GM21619 (cell line): ENCODE measurements around the gene TESK1.

Experiments
- ATAC-seq: cut with Tn5 transposase; IDR thresholded peaks from one replicate; pipeline ENCODE4 v1.9.1; 2021; ENCODE audit not compliant: unreplicated experiment

Gene TESK1, protein sequence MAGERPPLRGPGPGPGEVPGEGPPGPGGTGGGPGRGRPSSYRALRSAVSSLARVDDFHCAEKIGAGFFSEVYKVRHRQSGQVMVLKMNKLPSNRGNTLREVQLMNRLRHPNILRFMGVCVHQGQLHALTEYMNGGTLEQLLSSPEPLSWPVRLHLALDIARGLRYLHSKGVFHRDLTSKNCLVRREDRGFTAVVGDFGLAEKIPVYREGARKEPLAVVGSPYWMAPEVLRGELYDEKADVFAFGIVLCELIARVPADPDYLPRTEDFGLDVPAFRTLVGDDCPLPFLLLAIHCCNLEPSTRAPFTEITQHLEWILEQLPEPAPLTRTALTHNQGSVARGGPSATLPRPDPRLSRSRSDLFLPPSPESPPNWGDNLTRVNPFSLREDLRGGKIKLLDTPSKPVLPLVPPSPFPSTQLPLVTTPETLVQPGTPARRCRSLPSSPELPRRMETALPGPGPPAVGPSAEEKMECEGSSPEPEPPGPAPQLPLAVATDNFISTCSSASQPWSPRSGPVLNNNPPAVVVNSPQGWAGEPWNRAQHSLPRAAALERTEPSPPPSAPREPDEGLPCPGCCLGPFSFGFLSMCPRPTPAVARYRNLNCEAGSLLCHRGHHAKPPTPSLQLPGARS

DNA sequence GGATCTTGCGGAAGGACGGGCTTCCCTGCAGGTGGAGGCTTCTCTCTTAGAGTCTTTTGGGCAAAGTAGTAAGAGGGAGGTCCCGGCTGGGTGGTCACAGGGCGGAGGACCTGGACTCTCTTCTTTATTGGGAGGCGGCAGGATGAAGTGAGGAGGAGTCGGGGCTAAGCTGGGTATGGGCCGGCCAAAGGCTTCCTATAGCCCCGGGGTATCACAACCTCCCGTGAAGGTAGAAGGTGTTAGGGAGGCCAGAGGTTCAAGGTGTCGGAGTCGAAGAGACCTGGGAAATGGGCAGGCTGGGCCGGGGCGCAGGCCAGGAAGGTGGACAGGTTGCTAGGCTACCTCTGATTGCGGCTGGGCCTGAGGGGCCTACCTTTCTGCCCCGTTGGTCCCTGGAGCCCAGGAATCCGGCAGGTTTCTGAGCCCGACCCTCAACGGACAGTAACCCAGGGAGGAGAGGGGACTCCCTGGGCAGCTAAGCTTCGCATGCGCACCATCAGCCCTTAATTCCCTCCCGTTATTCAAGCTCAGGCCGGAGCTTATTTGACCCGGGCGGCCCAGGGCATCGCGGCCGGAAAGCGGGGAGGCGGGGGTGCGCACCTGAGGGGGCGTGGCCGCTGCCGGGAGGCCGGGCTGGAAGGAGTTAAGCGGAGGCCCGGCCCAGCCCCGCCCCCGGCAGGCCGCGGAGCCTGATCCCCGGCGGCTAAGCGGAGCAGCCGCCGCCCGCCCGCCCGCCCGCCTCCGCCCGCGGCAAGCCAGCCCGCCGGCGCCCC lies at the start of gene TESK1:
Gene TESK1, plus strand, starts transcription at position 685 of the 773 bp plus-strand sequence. CDS start 358 bp downstream, outside the sequence.
- ATAC-seq, result peak; percentile 44

DNA sequence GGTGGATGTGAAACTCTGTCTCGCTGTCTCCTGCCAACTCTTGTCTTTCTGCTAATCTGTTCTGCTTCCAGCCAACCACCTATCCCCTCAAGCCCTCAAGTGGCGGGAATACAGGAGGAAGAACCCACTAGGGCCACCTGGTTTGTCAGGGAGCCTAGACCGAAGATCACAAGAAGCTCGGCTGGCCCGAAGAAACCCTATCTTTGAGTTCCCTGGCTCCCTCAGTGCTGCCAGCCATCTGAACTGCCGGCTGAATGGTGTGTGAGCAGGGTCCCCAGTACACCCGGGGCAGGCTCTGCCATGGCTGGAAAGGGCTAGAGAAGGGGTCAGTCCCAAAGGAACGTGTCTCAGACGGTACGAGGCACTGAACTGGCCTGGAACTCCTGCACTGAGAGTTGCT lies 49.2 kb upstream of the TESK1 start:
- no peak for ATAC-seq

DNA sequence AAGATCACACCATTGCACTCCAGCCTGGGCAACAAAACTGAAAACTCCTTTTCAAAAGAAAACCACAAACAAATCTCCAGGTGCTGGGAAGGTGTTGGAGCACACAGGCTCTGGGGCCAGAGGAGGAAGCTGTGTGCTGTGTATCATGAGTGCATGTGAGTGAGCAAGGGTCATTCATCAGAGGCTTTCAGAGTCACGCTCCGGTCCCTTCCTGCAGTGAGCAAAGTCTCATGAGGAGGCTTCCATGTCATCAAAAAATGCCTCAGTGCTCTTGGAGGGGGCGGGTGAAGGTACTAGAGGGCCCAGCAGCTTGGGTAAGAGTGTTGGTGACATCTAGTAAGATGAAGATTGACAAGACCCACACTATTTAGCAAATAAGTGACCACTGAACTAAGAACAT lies 48.3 kb upstream of the TESK1 start:
- no peak for ATAC-seq

DNA sequence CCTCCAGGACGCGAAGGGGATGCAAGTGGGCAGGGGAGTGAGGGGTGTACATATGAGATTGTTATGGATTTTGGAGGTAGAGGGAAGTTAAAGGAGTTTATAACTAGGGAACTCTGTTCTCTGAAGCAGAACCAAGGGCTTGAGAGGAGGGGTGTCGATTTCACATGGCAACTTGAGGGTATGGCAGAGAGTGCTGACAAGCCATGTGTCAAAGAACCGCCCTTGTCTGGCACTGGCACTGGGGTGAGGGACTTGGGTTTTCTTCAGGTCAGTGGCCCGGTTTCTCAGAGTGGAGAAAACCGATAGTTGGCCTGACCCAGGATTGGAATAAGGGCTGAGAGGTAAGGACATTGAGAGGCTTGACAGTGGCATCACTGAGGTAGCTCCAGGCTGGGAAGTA lies 47.7 kb upstream of the TESK1 start:
- ATAC-seq, result no peak

DNA sequence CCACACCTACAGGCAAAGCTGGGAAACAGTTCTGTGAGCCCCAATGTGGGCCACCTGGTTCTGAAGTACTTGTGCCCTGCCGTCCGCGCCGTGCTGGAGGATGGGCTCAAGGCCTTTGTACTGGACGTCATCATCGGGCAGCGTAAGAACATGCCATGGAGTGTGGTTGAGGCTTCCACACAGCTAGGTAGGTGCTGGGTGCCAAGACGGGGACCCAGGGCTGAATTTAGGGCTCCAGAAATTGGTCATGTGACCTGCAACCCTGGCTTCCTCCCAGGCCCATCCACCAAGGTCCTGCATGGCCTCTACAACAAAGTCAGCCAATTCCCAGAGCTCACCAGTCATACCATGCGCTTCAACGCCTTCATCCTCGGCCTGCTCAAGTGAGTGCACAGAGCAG lies 46.9 kb upstream of the TESK1 start:
- no peak for ATAC-seq

DNA sequence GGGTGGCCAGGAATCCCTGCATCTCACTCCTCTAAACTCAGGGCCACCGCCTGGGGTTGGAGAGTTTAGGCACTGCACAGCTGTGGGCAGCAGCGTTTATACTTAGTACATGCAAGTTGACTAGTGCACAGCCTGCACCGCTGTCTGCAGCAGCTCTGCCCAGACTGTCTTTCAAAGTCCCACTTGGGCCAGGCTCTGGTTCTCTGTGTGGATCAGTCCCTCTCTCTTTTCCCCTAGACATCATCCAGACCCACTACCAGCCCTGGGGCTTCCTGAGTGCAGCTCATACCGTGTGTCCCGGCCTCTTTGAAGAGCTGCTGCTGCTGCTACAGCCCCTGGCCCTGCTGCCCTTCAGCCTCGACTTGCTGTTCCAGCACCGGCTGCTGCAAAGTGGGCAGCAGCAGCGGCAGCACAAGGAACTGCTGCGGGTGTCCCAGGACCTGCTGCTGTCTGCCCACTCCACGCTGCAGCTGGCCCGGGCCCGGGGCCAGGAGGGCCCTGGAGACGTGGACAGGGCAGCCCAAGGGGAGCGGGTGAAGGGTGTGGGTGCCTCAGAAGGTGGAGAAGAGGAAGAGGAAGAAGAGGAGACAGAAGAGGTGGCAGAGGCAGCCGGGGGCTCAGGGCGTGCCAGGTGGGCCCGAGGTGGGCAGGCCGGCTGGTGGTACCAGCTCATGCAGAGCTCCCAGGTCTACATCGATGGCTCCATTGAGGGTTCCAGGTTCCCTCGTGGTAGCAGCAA lies 45.1 kb upstream of the TESK1 start:
- ATAC-seq, result no peak

DNA sequence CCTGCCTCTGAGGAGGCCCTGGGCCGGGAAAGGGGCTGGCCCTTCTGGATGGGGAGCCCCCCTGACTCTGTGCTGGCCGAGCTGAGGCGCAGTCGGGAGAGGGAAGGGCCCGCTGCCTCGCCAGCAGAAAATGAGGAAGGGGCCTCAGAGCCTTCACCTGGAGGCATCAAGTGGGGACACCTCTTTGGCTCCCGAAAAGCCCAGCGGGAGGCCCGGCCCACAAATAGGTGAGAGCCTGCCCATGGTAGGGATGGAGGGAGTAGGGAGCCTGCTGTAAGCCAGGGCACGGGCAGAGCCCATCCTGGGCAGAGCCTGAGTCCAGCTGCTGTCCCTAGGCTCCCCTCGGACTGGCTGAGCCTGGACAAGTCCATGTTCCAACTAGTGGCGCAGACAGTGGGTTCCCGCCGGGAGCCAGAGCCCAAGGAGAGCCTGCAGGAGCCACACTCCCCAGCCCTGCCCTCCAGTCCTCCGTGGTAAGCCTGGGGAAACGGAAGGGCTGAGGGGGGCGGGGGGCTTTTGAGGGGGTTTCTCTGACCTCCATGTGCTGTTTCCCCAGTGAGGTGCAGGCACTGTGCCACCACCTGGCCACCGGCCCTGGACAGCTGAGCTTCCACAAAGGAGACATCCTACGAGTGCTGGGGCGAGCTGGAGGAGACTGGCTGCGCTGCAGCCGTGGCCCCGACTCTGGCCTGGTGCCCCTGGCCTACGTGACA lies 44.3 kb upstream of the TESK1 start:
- ATAC-seq, result no peak

DNA sequence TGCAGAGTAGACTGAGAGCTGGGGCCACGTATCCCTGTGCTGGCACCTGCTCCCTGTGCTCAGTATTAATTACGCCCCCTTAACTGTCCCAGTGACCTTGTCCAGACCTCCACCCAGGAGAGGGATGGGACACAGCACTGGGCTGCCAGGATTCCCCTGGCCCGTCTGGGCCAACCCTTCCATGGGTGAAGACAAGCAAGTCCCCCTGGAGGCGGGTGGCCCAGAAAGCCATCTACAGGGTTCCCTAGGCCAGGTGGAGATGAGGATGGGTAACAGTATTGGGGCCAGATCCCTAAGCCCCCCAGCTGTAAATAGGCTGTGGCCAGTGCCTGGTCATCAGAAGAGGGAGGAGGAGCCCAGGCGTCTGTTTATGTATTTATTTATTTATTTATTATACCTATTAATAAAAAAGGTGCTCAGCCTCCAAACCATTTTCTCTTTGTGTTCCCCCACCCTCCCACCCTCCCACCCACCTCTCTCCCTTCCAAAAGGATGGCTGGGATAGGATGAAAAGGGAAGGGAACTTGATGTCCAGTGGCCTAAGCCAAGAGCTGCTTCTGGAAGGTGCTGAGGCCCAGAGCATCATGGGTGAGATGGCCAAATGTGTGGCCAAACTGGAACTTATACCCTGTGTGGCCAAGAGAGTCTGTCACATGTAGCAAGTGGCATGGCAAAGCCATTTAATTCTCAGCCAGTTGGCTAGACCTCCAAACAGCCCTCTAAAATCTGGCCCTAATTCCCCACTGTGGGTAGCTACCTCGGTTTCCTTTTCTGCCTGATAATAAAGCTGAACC lies 43.4 kb upstream of the TESK1 start:
- ATAC-seq, result no peak

DNA sequence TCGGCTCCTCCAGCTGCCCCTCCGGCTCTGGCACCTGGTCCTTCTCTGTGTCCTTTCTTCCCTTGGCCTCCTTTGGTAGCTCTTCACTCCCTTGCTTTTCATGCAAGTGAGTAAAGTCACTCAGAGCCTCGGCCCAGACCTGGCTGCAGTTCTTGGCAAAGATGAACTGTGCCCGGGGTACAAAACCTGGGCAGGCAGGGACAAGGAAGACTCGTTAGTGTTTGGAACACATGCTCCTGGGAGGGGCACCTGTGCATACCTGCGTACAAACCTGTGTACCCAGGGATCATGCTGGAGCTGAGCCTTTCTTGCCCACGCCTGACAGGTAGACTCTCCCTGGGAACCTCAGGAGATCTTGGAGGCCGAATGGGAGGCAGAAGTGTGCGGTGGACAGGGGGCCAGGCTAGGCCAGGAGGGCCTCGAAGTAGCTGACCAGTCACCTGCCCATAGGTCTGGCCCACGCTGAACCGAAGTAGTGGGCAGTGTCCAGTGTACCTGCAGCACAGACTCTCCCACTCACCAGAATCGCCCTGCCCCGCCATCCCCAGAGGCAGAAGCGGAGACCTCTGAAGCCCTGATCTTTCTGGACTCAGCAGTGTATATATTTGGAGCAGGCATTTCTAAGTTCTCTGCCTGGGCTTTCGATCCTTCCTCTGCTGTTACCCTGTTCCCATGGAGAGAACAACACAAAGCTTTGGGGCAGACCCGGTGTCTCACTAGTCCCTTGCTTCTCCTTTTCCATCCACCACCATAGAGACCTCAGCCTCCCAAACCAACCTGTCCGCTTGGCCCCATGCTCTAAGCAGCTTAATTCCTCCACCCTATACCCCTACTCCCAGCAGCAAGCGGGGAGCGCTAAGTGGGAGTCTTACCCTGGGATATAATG lies 41.9 kb upstream of the TESK1 start:
- no peak for ATAC-seq

DNA sequence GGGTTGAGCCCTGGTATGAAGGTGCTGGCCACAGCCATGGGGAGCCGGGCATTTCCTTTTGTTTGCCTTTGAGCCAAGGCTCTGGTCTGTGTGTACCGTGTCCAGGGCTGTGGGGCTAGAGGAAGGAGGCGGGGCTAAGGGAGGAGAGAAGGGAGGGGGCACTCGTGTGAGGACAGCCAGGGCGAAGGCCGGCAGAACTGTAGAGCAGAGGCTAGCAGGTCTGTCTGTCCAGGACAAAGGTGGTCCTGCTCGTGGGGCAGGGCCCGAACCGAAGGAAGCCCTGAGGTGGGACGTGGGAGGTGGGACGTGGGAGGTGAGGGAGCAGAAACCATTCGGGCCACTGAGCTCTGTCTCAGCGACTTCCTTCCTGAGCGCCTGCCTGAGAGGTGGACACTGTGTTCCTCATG lies 41.3 kb upstream of the TESK1 start:
- no peak for ATAC-seq

DNA sequence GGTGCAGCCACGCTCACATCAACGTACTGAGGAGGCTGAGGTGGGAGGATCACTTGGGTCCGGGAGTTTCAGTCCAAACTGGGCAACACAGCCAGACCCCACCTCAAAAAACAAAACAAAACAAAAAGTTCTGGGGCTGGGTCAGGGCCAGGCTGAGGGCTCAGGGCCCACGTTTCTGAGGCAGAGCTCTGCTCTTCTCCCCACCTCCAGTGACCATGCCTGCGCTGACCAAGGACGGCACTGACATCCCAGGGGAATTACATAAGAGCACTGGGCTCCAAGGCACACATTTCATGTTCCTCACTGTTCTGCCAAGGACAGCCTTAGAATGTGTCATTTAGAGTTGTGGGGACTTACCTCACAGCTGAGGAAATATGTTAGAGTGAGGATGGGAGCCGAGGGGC lies 40.4 kb upstream of the TESK1 start:
- no peak for ATAC-seq

DNA sequence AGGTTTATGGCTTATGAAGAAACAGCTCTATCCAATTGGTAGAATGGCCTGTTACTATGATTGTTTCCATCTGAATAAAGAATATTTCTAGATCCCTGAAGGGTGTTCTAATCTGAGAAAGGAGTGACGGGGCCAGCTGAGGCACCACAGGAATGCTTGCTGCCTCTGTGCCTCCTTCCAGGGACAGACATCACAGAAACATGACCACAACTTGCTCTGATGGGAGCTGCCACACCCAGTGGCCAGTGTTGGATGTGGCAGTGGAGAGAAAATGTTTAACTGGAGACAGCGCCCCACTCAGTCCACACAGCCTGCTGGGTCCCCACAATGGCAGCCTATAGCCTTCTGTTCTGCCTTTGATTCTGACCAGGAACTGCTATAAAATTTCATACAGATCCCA lies 38.6 kb upstream of the TESK1 start:
- no peak for ATAC-seq

DNA sequence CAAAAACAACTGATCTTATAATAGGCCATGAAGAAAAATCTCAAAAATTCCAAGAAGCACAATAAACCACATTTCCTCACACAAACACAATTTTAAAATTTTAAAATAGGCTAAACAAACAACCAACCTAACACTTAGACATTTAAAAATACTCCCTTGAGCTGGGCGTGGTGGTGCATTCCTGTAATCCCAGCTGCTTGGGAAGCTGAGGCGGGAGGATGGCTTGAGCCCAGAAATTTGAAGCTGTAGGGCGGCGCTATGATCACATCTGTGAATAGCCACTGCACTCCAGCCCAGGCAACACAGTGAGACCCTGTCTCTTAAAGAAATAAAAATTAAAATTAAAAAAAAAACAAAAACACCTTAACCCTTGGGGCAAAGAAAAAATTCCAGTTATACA lies 36.9 kb upstream of the TESK1 start:
- no peak for ATAC-seq

DNA sequence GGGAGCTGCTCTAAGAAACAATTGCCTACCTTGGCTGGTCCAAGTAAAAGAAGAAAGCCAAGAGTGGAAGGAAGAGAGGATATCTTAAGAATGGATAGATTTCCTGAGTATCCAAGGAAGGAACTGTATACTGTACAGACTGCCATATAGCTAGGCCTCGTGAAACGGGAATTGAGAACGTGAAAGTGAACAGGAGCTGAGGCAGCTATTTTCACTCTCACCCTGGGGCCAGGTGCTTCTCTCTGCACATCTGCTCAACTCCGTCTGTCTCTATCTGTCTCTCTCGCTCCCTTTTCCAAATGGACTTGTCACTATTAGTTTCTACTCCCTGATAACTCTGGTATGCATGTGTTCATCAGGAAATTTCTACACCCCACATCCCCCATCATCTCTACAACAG lies 35.9 kb upstream of the TESK1 start:
- peak; percentile 58 for ATAC-seq

DNA sequence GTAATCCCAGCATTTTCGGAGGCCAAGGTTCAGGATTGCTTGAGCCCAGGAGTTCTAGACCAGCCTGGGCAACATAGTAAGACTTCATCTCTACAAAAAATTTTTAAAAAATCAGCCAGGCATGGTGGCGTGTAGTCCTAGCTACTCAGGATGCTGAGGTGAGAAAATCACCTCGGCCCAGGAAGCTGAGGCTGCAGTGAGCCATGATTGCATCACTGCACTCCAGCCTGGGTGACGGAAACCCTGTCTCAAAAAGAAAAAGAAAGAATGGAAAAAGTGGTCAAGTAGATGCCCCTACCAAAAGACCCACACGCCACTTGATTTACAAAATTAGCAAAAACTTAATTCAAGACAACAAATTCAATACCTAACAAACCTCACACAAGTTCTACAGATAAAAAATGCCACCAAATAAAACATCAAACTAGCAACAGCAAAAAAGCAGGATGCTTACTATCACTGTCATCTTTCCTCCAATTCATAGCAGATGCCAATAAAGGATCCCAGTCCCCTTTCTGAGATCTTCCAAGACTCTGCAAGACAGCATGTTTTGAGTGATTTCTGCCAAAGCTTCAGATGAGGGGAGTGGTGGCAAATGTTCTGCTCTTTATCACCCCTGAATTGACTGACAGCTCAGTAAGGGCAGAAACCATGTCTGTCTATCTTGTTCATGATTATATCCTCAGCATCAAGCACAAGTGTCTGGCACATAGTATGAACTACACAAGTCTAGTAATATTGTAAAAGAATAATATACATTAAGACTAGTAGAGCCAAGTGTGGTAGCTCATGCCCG lies 34.2 kb upstream of the TESK1 start:
- ATAC-seq, result peak; percentile 57

DNA sequence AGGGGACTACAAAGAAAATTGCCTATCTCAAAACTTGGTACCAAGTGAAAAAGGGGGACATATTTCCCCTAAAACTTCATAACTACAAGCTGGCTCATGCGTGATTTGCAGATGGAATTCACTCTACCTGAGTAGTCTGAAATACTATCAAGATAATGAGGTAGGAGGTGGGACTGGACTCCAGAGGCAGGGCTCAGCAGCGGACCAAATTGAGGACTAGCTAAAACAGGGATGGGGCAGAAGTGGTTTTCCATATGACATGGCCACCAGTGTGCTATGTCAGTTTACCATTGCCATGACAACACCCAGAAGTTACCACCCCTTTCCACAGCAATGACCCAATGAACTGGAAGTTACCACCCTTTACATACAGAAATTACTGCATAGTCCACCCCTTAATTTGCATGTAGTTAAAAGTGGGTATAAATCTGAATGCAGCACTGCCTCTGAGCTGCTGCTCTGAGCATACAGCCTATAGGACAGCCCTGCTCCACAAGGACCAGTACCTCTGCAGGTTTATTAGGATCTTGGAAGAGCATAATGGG lies 30.4 kb upstream of the TESK1 start:
- no peak for ATAC-seq

DNA sequence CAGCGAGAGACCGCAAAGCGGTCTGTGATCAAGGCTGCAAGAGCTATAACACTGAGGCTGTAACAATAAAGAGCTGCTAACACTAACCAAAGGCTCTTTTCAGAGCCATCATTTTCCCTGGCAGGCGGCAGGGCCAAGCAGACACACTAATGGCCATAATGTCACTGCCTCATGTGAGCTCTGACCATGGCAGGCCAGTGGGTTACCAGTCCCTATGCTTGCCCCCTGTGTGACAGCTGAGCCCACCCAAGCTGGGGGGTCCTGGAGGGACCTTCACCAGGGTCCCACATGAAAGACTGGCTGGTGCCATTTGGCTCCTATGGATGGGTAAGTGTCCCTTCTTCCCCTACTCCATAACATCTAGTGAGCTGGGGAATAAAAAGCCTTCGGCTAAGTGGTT lies 29.6 kb upstream of the TESK1 start:
- no peak for ATAC-seq

DNA sequence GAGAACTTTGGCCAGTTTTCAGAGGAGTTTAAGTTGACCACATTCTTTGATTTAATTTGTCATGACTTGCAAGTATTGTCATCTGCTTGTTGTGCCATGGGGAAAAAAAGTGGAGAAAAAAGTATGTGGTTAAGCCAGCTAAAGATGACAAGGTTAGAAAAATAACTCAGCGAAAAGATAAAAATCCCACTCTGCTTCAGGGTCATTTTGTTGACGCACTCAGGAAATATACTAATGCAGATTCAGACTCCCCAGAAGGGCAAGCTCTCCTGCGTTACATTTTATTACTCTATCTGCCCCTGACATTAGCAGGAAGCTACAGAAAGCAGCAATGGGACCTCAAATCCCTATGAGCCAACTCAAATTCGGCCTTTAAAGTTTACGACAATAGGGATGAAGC lies 27.6 kb upstream of the TESK1 start:
- ATAC-seq, result no peak
